GM12874 (cell line): ENCODE data around the gene C19orf25.

ENCODE experiments used
- CTCF ChIP-seq: IDR thresholded peaks from 2 replicates; pipeline ENCODE4 v1.5.1; 2011; ENCODE audit warnings: low read depth, mild to moderate bottlenecking, control low read depth, low read length, moderate library complexity; ENCODE audit not compliant: insufficient read depth

The C19orf25 gene

GRCh38 chr19:1456121-1456900 lies 22.7 kb downstream of the C19orf25 start:
- no peak for TF ChIP-seq CTCF

- no peak for TF ChIP-seq CTCF
Observed at GRCh38 chr19:1455336-1456120, 23.5 kb downstream of the C19orf25 start.

- no peak for TF ChIP-seq CTCF
Observed at GRCh38 chr19:1455002-1455335, 24.0 kb downstream of the C19orf25 start.

DNA sequence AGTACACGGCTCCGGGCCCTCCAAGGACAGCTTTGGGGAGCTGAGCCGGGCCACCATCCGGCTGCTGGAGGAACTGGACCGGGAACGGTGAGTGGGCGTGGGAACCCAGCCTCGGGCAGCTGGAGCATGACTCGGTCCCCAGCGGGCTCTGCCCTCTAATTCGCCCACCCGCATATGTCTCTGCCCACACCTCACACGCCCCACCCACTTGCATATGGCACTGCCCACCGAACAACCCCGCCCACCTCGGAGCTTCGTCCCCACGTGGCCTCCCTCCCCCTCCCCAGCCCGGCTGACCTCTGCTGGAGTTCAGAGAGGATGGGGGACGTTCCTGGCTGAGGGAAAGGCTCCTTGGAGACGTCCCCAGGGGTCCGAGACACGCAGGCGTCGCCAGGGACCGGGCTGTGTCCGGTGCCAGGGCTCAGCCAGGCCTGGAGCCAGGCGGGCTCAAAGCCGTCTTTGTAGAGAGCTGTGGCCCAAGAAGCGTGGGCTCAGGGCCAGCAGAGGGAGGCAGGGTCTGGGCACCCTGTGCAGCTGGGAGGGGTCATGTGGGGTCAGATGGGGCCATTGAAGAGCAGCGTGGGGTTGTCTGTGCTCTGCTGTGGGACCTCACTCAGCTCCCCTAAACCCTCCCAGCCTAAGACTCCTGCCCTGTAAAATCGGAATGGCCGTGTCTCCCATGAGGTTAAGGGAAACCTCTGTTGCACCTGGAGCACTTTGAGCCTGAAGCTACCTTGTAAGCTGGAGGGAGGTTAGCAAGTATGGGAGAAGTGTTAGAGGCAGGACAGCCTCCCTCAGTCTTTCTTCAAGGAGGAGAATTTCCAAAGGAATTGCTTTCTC lies 25.3 kb downstream of the C19orf25 start:
- TF ChIP-seq CTCF = no peak

DNA sequence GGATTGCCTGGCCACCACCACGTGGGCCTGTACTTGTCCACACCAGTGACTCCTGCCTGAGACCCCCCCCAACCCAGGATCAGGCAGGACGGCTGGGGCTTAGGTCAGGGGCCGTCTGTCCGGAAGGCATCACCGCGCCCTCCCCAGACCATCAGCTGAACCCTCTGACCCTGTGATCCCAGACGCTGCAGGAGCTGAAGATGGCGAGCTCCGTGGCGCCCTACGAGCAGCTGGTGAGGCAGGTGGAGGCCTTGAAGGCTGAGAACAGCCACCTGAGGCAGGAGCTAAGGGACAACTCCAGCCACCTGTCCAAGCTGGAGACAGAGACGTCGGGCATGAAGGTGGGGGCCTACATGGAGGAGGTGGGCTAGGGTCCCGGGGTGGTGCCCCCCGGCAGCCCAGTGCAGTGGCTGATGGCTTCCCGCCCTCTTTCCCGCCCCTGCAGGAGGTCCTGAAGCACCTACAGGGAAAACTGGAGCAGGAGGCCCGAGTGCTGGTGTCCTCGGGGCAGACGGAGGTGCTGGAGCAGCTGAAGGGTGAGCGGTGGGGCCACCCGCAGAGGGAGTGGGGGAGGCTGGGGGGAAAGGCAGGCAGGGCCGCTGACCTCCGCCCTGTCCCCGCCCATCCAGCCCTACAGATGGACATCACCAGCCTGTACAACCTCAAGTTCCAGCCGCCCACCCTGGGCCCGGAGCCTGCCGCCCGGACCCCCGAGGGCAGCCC lies 26.1 kb downstream of the C19orf25 start:
- TF ChIP-seq CTCF = no peak

DNA sequence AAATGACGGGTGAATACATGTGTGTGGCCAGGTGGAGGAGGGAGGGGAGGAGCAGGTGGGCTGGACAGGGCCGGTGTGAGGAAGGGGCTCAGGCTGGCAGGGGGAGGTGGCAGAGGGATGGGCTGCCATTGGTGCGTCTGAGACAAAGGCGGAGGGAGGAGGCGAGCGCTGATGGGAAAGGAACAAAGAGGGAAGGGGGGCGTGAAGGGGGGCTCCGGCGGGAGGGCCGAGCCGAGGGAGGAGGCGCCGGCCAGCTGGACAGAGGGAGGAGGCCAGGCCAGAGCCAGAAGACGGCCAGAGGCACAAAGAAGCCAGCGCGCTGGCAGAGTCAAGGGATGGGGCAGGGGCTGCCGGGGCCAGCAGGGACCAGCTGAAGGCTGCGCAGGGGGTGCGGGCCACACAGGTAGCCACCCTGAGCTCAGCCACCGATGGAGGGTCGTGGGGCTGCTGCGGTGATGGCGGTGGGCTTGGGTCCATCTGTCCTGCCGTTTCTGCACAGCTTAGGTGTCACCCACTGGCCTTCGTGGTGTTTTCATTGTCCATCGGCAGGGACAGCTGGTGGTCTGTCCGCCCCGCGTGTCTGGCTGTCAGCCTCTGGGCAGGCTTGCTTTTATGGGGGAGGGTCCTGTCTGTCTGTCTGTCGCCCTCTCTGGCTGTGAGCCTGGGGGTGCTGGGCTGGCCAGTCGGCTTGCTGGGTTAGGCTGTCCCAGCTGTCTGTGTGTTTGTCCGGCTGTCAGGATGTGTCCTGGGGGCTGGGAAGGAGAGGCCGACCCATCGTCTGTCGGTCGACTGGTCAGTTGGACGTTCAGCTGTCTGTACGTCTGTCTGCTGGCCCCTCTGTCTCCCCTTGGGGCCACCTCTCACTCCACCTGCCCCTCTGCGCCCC lies 26.9 kb downstream of the C19orf25 start:
- TF ChIP-seq CTCF = no peak
